Measurements from ENCODE around the gene VPS52.

VPS52 gene

GRCh38 chr6:33271468-33272274 lies at the start of gene VPS52, which contains the start of gene RPS18:
VPS52 (minus strand) TSS chr6:33271876; CDS start chr6:33271675, 201 bp downstream.
RPS18 (plus strand) TSS chr6:33272075; CDS start chr6:33272120, 45 bp downstream.
- DNase-seq, result peak; percentile 96 to 98

- no peak for DNase-seq
These were observed 49.6 kb upstream of the VPS52 start for GRCh38 chr6:33321227-33321626.

- peak; percentile 6 to 56 for DNase-seq
These were observed 48.9 kb upstream of the VPS52 start for GRCh38 chr6:33320315-33321181.

GRCh38 chr6:33319939-33320314 lies 48.3 kb upstream of the VPS52 start:
- no peak for DNase-seq

GRCh38 chr6:33318426-33319073 lies 46.9 kb upstream of the VPS52 start:
- DNase-seq, result no peak

GRCh38 chr6:33317669-33318425 lies 46.2 kb upstream of the VPS52 start, which contains the start of gene ZBTB22:
ZBTB22 (minus strand) TSS chr6:33317744; CDS start chr6:33316916, 828 bp downstream.
- peak; percentile 99 for DNase-seq

- no peak for DNase-seq
These were observed 45.7 kb upstream of the VPS52 start for GRCh38 chr6:33317419-33317668.

GRCh38 chr6:33316603-33317418 lies 45.1 kb upstream of the VPS52 start:
- DNase-seq, result no peak

GRCh38 chr6:33315793-33316602 lies 44.3 kb upstream of the VPS52 start:
- DNase-seq, result no peak

- peak; percentile 27 to 87 for DNase-seq
These were observed 43.5 kb upstream of the VPS52 start for GRCh38 chr6:33314943-33315792.

- peak; percentile 27 to 56 for DNase-seq
These were observed 42.9 kb upstream of the VPS52 start for GRCh38 chr6:33314515-33314942.

- peak; percentile 63 to 70 for DNase-seq
These were observed 42.2 kb upstream of the VPS52 start, which contains the start of gene TAPBP for GRCh38 chr6:33313709-33314514. TAPBP (minus strand) TSS chr6:33314078; CDS start chr6:33314041, 37 bp downstream.

- peak; percentile 42 to 66 for DNase-seq
These were observed 41.5 kb upstream of the VPS52 start for GRCh38 chr6:33313105-33313708.

GRCh38 chr6:33312361-33313104 lies 40.9 kb upstream of the VPS52 start:
- DNase-seq, result peak; percentile 86 to 91

GRCh38 chr6:33306356-33306755 lies 34.7 kb upstream of the VPS52 start:
- DNase-seq, result no peak

GRCh38 chr6:33305052-33305451 lies 33.4 kb upstream of the VPS52 start:
- DNase-seq, result no peak

GRCh38 chr6:33304216-33304615 lies 32.5 kb upstream of the VPS52 start:
- DNase-seq, result no peak

GRCh38 chr6:33301877-33302276 lies 30.2 kb upstream of the VPS52 start:
- no peak for DNase-seq

All from NCI-H526 (cell line).